ENCODE data around the gene RNF44. TPM values are rescaled to one million over a fixed set of nuclear protein-coding genes. Genes with fewer than 3 reads are reported as not detected.

The RNF44 gene
- total RNA-seq, 1 experiment from 2014 or later = 172 TPM

- no peak overlapping the region for H3K4me3 Mint-ChIP-seq
- Histone ChIP-seq H3K4me1 (ENCODE audit: insufficient read depth, low read length) (no peaks in the 10 kb centered on the region; the same call in 1 of the 2 replicates), H3K27ac (ENCODE audit: insufficient read length, low read depth, low read length) (no peak overlapping the region), H3K56ac (ENCODE audit: insufficient read length, low read depth, low read length) (no peak overlapping the region), H2AK5ac (ENCODE audit: insufficient read length, low read length) (no peak overlapping the region), H3K79me2 (ENCODE audit: insufficient read depth, low read length) (peaks cover 29% of the 10 kb centered on the region), H2BK120ac (ENCODE audit: low read depth, low read length, poor library complexity, severe bottlenecking) (no peak overlapping the region), H3K4ac (ENCODE audit: low read depth, low read length) (no peak overlapping the region), H3K23ac (ENCODE audit: insufficient read length, low read depth, low read length) (no peak overlapping the region), H4K8ac (replicated peaks; ENCODE audit: insufficient read length, low read depth, low read length) (no peak overlapping the region), H3K79me1 (ENCODE audit: insufficient read depth, low read depth, low read length, poor library complexity, severe bottlenecking) (peaks cover 3% of the 10 kb centered on the region), H3K27me3 (ENCODE audit: insufficient read depth, low read length) (no peaks in the 10 kb centered on the region), H3T11ph (ENCODE audit: low read length) (no peak overlapping the region), H3K4me2 (ENCODE audit: insufficient read depth, insufficient read length, low read length) (no peak overlapping the region), H2BK5ac (ENCODE audit: insufficient read length, low read length) (no peak overlapping the region), H3K23me2 (ENCODE audit: insufficient read length, low read depth, low read length, poor library complexity, severe bottlenecking) (peaks cover 1% of the 10 kb centered on the region), H3K14ac (ENCODE audit: insufficient read depth, low read length) (no peak overlapping the region), H2BK12ac (ENCODE audit: insufficient read length, low read depth, low read length) (no peak overlapping the region), H3K9me3 (ENCODE audit: control insufficient read depth, low read depth, low read length) (no peaks in the 10 kb centered on the region), H4K91ac (ENCODE audit: insufficient read length, low read depth, low read length) (no peak overlapping the region), H2BK15ac (ENCODE audit: low read depth, low read length) (no peak overlapping the region), H2BK20ac (ENCODE audit: low read depth, low read length, poor library complexity, severe bottlenecking) (no peak overlapping the region), H3K9ac (ENCODE audit: extremely low read depth, insufficient read length, low read length) (no peak overlapping the region), H4K5ac (ENCODE audit: insufficient read length, low read depth, low read length) (no peak overlapping the region), H3K18ac (ENCODE audit: insufficient read length, low read depth, low read length) (no peak overlapping the region), H2AFZ (ENCODE audit: low read length) (no peak overlapping the region), H4K20me1 (ENCODE audit: control insufficient read depth, insufficient read depth, insufficient read length) (no peaks in the 10 kb centered on the region)
- H3K27me3 Mint-ChIP-seq (ENCODE audit: low read depth) = no peaks in the 10 kb centered on the region
- DNase-seq = no peak
- no CpG with 5 or more reads among the region's 28 CpGs for WGBS (ENCODE audit: extremely low coverage, insufficient read length, low lambda C conversion rate)
- peaks cover 24 to 74% (median 66%) of the 10 kb centered on the region in 3 experiments for H3K36me3 Mint-ChIP-seq (ENCODE audit: insufficient read depth in 1 of 3, low read depth in 3 of 3)
- no peak for TF ChIP-seq CTCF (conservative IDR thresholded peaks at IDR 0.05)
- H3K9me3 Mint-ChIP-seq = no peaks in the 10 kb centered on the region
- peaks cover 22 to 23% of the 10 kb centered on the region in 2 experiments for H3K4me1 Mint-ChIP-seq
- no peak overlapping the region for H3K27ac Mint-ChIP-seq
These were observed 6.7 kb downstream of the RNF44 start for GRCh38 chr5:176530393-176530982.

Data from H9 (cell line).